Measurements from ENCODE around the gene OR7A17. TPM values are rescaled to one million over a fixed set of nuclear protein-coding genes. Genes with fewer than 3 reads are reported as not detected.

Gene OR7A17
- total RNA-seq, 1 donor, result not detected

GRCh38 chr19:14835011-14835410, 50.9 kb downstream of the OR7A17 start, which contains the start of the genes OR7A5 and OR7C1:
Gene OR7A5 (minus strand): TSS chr19:14835185. CDS start chr19:14828241, 6,944 bp downstream.
Gene OR7C1 (minus strand): TSS chr19:14835185. CDS start chr19:14800136, 35,049 bp downstream.
- Histone ChIP-seq H3K4me1 (ENCODE audit: insufficient read depth, low read length) (no peaks in the 10 kb centered on the region), H3K9me3 (ENCODE audit: low read depth, low read length) (no peaks in the 10 kb centered on the region), H3K27me3 (ENCODE audit: insufficient read depth, low read length) (no peaks in the 10 kb centered on the region), H3K4me3 (ENCODE audit: low read length) (no peak within 1 kb of the TSS)

- H3K4me1 ChIP-seq (ENCODE audit: insufficient read depth, low read length), result no peaks in the 10 kb centered on the region
- H3K4me3 ChIP-seq (ENCODE audit: low read length), result no peak overlapping the region
- H3K9me3 ChIP-seq (ENCODE audit: low read depth, low read length), result no peaks in the 10 kb centered on the region
- peaks cover 4% of the 10 kb centered on the region for H3K27me3 ChIP-seq (ENCODE audit: insufficient read depth, low read length)
Measured at GRCh38 chr19:14830702-14831101, 55.2 kb downstream of the OR7A17 start.

Other genes starting within 250 kb of the OR7A17 start
- gene ADGRE3, start 211.3 kb downstream of the OR7A17 start, total RNA-seq, result 0.63 TPM
- 10.7 TPM for gene ZNF333, start 196.1 kb downstream of the OR7A17 start, total RNA-seq
- gene ADGRE2, start 107.6 kb downstream of the OR7A17 start, total RNA-seq, result 22.7 TPM
- gene OR7A5, start 50.9 kb downstream of the OR7A17 start, total RNA-seq, result 0.10 TPM
- not detected for gene OR7C1, start 50.9 kb downstream of the OR7A17 start, total RNA-seq
- not detected for gene OR7A10, start 37.2 kb downstream of the OR7A17 start, total RNA-seq
- not detected for gene OR7C2, start 55.4 kb upstream of the OR7A17 start, total RNA-seq
- gene SLC1A6, start 93.7 kb upstream of the OR7A17 start, total RNA-seq, result 0.10 TPM
- not detected for gene CASP14, start 163.3 kb upstream of the OR7A17 start, total RNA-seq
- not detected for gene OR1I1, start 196.1 kb upstream of the OR7A17 start, total RNA-seq
- gene SYDE1, start 221.3 kb upstream of the OR7A17 start, total RNA-seq, result not detected

Data from mononuclear cell (primary cell).